ENCODE measurements around the gene RBM6. TPM values are rescaled to one million over a fixed set of nuclear protein-coding genes. Genes with fewer than 3 reads are reported as not detected.

The RBM6 gene
- polyA plus RNA-seq, 1 donor, result 153 TPM

- peaks cover 15% of the 10 kb centered on the region for H3K36me3 ChIP-seq (ENCODE audit: control insufficient read depth, insufficient read depth, low read length)
- peaks cover 4% of the 10 kb centered on the region for H3K27me3 ChIP-seq (ENCODE audit: control insufficient read depth, insufficient read depth, low read length)
- no peak overlapping the region for H3K4me3 ChIP-seq (ENCODE audit: low read length)
- H3K27ac ChIP-seq (ENCODE audit: low read length), result no peak overlapping the region
- no CpG with 5 or more reads among the region's 12 CpGs for WGBS (ENCODE audit: insufficient coverage, low lambda C conversion rate)
- H3K4me1 ChIP-seq (ENCODE audit: control insufficient read depth, insufficient read depth, low read length), result peaks cover 36% of the 10 kb centered on the region
- H3K9me3 ChIP-seq (ENCODE audit: control insufficient read depth, low read depth, low read length), result no peaks in the 10 kb centered on the region
- DNase-seq, result no peak
Observed at GRCh38 chr3:50124800-50125178, 184.8 kb downstream of the RBM6 start.

GRCh38 chr3:50125541-50126286, 185.8 kb downstream of the RBM6 start:
- Histone ChIP-seq H3K9me3 (ENCODE audit: control insufficient read depth, low read depth, low read length) (no peaks in the 10 kb centered on the region), H3K4me3 (ENCODE audit: low read length) (no peak overlapping the region), H3K36me3 (ENCODE audit: control insufficient read depth, insufficient read depth, low read length) (peaks cover 6% of the 10 kb centered on the region), H3K4me1 (ENCODE audit: control insufficient read depth, insufficient read depth, low read length) (peaks cover 36% of the 10 kb centered on the region), H3K27me3 (ENCODE audit: control insufficient read depth, insufficient read depth, low read length) (peaks cover 4% of the 10 kb centered on the region), H3K27ac (ENCODE audit: low read length) (no peak overlapping the region)
- no CpG with 5 or more reads among the region's 9 CpGs for WGBS (ENCODE audit: insufficient coverage, low lambda C conversion rate)
- DNase-seq, result no peak

- Histone ChIP-seq H3K36me3 (ENCODE audit: control insufficient read depth, insufficient read depth, low read length) (peaks cover 2% of the 10 kb centered on the region), H3K27ac (ENCODE audit: low read length) (no peak overlapping the region), H3K4me3 (ENCODE audit: low read length) (no peak overlapping the region), H3K9me3 (ENCODE audit: control insufficient read depth, low read depth, low read length) (no peaks in the 10 kb centered on the region), H3K4me1 (ENCODE audit: control insufficient read depth, insufficient read depth, low read length) (peaks cover 36% of the 10 kb centered on the region), H3K27me3 (ENCODE audit: control insufficient read depth, insufficient read depth, low read length) (peaks cover 6% of the 10 kb centered on the region)
- no CpG with 5 or more reads among the region's 16 CpGs for WGBS (ENCODE audit: insufficient coverage, low lambda C conversion rate)
- DNase-seq, result peak; percentile 45 to 47
Observed at GRCh38 chr3:50126287-50127211, 186.6 kb downstream of the RBM6 start.

Other genes starting within 250 kb of the RBM6 start
- gene AMIGO3, start 220.5 kb upstream of the RBM6 start, polyA plus RNA-seq, result 1.3 TPM
- 17.8 TPM for gene GMPPB, start 216.2 kb upstream of the RBM6 start, polyA plus RNA-seq
- gene IP6K1, start 153.6 kb upstream of the RBM6 start, polyA plus RNA-seq, result 27.1 TPM
- 0.10 TPM for gene CDHR4, start 140.3 kb upstream of the RBM6 start, polyA plus RNA-seq
- gene INKA1, start 136.9 kb upstream of the RBM6 start, polyA plus RNA-seq, result 4.6 TPM
- 60.4 TPM for gene UBA7, start 126.2 kb upstream of the RBM6 start, polyA plus RNA-seq
- 7.4 TPM for gene TRAIP, start 83.6 kb upstream of the RBM6 start, polyA plus RNA-seq
- gene CAMKV, start 70.2 kb upstream of the RBM6 start, polyA plus RNA-seq, result 21.2 TPM
- gene MST1R, start 36.3 kb upstream of the RBM6 start, polyA plus RNA-seq, result 49.8 TPM
- gene MON1A, start 10.3 kb upstream of the RBM6 start, polyA plus RNA-seq, result 19.5 TPM
- 272 TPM for gene RBM5, start 148.8 kb downstream of the RBM6 start, polyA plus RNA-seq
- 8.9 TPM for gene SEMA3F, start 215.2 kb downstream of the RBM6 start, polyA plus RNA-seq

Data from large intestine (tissue), 3 donors.